ENCODE results near the gene LAMC3. TPM values are rescaled to one million over a fixed set of nuclear protein-coding genes. Genes with fewer than 3 reads are reported as not detected.

LAMC3 gene
- polyA plus RNA-seq (2013) = 0.11 TPM

DNA sequence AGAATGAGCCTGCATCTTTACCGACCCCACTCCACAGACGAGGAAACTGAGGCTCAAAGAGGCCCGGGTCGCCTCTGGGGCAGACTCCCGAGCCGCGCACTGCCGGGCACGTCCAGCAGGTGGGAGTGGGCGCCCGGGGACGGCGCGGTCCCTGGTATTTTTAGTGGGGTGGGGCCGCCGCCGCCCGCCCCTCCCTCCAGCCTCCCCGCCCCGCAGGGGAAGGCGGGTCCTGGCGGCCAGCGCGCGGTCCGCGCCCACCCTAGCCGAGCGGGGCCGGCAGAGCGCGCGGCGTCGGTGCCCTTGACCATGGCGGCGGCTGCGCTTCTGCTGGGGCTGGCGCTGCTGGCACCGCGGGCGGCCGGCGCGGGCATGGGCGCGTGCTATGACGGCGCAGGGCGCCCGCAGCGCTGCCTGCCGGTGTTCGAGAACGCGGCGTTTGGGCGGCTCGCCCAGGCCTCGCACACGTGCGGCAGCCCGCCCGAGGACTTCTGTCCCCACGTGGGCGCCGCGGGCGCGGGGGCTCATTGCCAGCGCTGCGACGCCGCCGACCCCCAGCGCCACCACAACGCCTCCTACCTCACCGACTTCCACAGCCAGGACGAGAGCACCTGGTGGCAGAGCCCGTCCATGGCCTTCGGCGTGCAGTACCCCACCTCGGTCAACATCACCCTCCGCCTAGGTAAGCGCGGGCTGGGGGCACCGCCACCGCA is at the start of gene LAMC3:
Gene LAMC3 (plus strand): TSS at position 266 of the 710 bp plus-strand sequence. CDS start 41 bp downstream, at position 307.
- Histone ChIP-seq H3K4me1 (ENCODE audit: control extremely low read depth in 1 of 4, control insufficient read depth in 4 of 4, insufficient read depth in 4 of 4, low read length in 3 of 4) (peaks cover 0 to 5% (median 3%) of the 10 kb centered on the region in 4 experiments), H3K9me3 (ENCODE audit: control extremely low read depth in 1 of 5, control insufficient read depth in 4 of 5, insufficient read depth in 2 of 5, low read depth in 1 of 5, low read length in 4 of 5) (peaks cover 0 to 6% (median 0%) of the 10 kb centered on the region in 5 experiments), H3K4me3 (ENCODE audit: control insufficient read depth in 1 of 7, extremely low read depth in 1 of 7, insufficient read depth in 4 of 7, low read depth in 2 of 7, low read length in 6 of 7) (peak within 1 kb of the TSS in 5 of 7 experiments; percentile 5 to 59 (median 26)), H3K36me3 (ENCODE audit: control insufficient read depth in 4 of 4, insufficient read depth in 4 of 4, low read length in 3 of 4) (no peaks in the 10 kb centered on the region), H3K27me3 (replicated peaks in 2 of 5; ENCODE audit: control insufficient read depth in 4 of 5, insufficient read depth in 5 of 5, low read length in 4 of 5) (peaks cover 0 to 47% (median 11%) of the 10 kb centered on the region in 5 experiments), H3K27ac (ENCODE audit: insufficient read depth in 1 of 2, low read depth in 1 of 2, low read length in 2 of 2, poor library complexity in 1 of 2, severe bottlenecking in 2 of 2) (no peak within 1 kb of the TSS)
- POLR2A ChIA-PET = no interaction called here
- 9% methylated on average over 81 of the region's 88 CpGs for WGBS (ENCODE audit: insufficient coverage)
- CTCF ChIA-PET = interaction anchor here (0.7 to 5.3 kb wide), 3 partner anchors 10 to 38 kb away, joined by 3 to 19 read pairs (median 4); no protein-coding TSS in a partner anchor
- peak; percentile 52 to 72 (median 60) for DNase-seq

DNA sequence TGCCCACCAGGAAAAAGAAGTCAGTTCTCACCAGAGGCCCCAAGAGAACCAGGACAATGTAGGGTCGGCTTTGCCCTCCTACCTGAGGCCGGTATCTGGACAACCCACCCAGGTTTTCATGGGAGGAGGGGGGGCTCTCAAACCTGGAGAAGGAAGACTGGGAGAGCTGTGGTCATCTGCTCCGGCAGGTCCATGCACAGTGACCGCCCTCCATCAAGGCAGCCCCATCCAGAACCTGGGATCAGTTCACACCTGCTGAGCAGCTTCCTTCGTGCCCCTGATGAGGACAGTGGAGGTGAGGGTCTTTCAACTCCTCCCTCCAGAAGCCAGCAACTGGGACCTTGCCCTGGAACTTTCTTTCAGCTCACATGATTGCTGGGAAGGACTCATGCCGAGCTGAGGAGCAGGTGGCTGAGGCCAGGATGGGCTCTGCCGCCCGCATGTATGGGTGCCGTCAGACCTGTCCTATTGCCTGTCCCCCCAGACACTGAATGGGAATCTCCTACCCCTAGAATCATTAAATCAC is 49.1 kb upstream of the LAMC3 start:
- WGBS (ENCODE audit: insufficient coverage) = 90% methylated on average over 9 of the region's 9 CpGs
- CTCF ChIA-PET = no interaction called here

DNA sequence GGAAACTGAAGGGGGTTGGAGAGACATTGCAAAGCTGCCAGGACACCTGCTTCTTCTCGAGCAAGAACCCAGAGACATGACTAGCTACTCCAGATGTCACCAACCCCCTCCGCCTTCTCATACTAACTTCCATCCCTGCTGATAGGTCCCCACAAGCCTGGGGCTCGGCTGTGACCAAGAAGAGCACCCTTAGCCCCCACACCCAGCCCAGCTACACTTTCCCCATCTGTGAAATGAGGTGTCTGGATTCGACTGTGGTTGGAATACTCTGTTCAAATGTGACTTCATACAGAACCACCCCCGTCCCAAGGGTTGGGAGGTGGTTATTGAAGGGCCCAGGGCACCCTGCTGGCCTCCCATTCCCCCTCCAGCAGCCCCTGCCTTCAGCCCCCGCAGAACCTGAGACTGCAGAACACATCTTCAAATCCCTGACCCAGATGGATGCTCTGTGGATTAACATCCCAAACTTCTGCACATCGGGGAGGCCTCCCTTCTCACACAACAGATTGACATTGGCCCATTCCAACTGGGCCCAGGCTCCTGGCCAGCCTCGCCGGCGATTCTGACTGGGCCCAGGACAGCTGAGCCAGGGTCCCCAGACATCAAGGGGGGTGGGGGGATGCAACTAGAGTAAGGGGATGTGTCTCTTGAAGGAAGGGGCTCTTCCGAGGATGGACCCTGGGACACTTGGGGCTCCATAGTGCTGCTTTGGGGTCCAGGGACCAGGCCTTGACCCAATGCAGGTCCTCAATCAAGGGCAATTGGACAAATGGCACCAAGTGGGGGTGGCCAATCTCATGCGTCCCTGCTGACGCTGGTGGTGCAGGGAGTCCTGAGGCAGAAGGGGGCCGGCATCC is 48.2 kb upstream of the LAMC3 start:
- peaks cover 0 to 4% (median 0%) of the 10 kb centered on the region in 5 experiments for H3K27me3 ChIP-seq (replicated peaks in 2 of 5; ENCODE audit: control insufficient read depth in 4 of 5, insufficient read depth in 5 of 5, low read length in 4 of 5)
- H3K4me1 ChIP-seq (ENCODE audit: control extremely low read depth in 1 of 4, control insufficient read depth in 4 of 4, insufficient read depth in 4 of 4, low read length in 3 of 4) = no peaks in the 10 kb centered on the region
- H3K36me3 ChIP-seq (ENCODE audit: control insufficient read depth in 4 of 4, insufficient read depth in 4 of 4, low read length in 3 of 4) = no peaks in the 10 kb centered on the region
- no peak overlapping the region for H3K27ac ChIP-seq (ENCODE audit: insufficient read depth in 1 of 2, low read depth in 1 of 2, low read length in 2 of 2, poor library complexity in 1 of 2, severe bottlenecking in 2 of 2)
- WGBS (ENCODE audit: insufficient coverage) = 94% methylated on average over 8 of the region's 14 CpGs
- ChIA-PET POLR2A (no interaction called here), CTCF (interaction anchor here (1.6 kb wide), 1 partner anchor 18 kb away, joined by 4 read pairs; no protein-coding TSS in a partner anchor)
- H3K9me3 ChIP-seq (ENCODE audit: control extremely low read depth in 1 of 5, control insufficient read depth in 4 of 5, insufficient read depth in 2 of 5, low read depth in 1 of 5, low read length in 4 of 5) = peaks cover 0 to 4% (median 2%) of the 10 kb centered on the region in 5 experiments
- H3K4me3 ChIP-seq (ENCODE audit: control insufficient read depth in 1 of 7, extremely low read depth in 1 of 7, insufficient read depth in 4 of 7, low read depth in 2 of 7, low read length in 6 of 7) = no peak overlapping the region
- no peak for DNase-seq

More for the DNA sequence above, 49.1 kb upstream of the LAMC3 start:
- Histone ChIP-seq H3K27ac (ENCODE audit: insufficient read depth in 1 of 2, low read depth in 1 of 2, low read length in 2 of 2, poor library complexity in 1 of 2, severe bottlenecking in 2 of 2) (no peak overlapping the region), H3K9me3 (ENCODE audit: control extremely low read depth in 1 of 5, control insufficient read depth in 4 of 5, insufficient read depth in 2 of 5, low read depth in 1 of 5, low read length in 4 of 5) (peaks cover 0 to 4% (median 4%) of the 10 kb centered on the region in 5 experiments), H3K27me3 (replicated peaks in 2 of 5; ENCODE audit: control insufficient read depth in 4 of 5, insufficient read depth in 5 of 5, low read length in 4 of 5) (peaks cover 0 to 4% (median 0%) of the 10 kb centered on the region in 5 experiments), H3K4me1 (ENCODE audit: control extremely low read depth in 1 of 4, control insufficient read depth in 4 of 4, insufficient read depth in 4 of 4, low read length in 3 of 4) (no peaks in the 10 kb centered on the region), H3K36me3 (ENCODE audit: control insufficient read depth in 4 of 4, insufficient read depth in 4 of 4, low read length in 3 of 4) (no peaks in the 10 kb centered on the region), H3K4me3 (ENCODE audit: control insufficient read depth in 1 of 7, extremely low read depth in 1 of 7, insufficient read depth in 4 of 7, low read depth in 2 of 7, low read length in 6 of 7) (no peak overlapping the region)
- POLR2A ChIA-PET = no interaction called here
- DNase-seq = no peak

DNA sequence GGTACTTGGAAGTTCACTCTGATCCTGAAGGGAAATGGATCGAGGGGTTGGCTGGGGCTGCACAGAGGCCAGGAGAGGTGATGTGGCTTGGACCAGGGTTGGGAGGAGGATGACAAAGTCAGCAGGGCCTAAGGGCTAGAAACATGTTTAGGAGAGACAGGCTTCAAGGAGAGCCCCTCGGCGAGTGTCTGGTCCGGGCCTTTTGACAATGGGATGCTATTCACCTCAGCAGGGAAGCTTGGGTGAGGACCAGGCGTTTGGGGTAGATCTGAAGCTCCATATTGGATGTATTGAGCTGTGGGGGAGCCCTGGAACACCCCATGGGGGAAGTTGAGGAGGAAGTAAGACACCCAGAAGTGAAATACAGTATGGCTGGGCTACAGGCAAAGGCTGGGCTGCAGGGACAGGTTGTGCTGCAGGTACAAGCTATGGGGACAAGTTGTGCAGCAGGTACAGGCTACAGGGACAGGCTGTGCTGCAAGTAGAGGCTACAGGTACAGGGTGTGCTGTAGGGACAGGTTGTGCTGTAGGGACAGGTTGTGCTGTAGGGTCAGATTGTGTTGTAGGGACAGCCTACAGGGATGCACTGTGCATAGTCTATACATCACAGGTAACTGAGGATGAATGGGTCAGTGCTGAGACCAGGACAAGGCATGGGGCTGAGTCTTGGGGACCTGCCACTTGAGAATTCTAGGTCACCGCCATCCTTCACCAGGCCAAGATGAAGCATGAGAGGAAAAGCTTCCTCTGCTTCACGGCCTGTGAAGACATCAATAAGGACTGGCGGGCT is 47.3 kb upstream of the LAMC3 start:
- no peaks in the 10 kb centered on the region for H3K36me3 ChIP-seq (ENCODE audit: control insufficient read depth in 4 of 4, insufficient read depth in 4 of 4, low read length in 3 of 4)
- DNase-seq = no peak
- H3K9me3 ChIP-seq (ENCODE audit: control extremely low read depth in 1 of 5, control insufficient read depth in 4 of 5, insufficient read depth in 2 of 5, low read depth in 1 of 5, low read length in 4 of 5) = peaks cover 0 to 4% (median 2%) of the 10 kb centered on the region in 5 experiments
- H3K27ac ChIP-seq (ENCODE audit: insufficient read depth in 1 of 2, low read depth in 1 of 2, low read length in 2 of 2, poor library complexity in 1 of 2, severe bottlenecking in 2 of 2) = no peak overlapping the region
- ChIA-PET CTCF (interaction anchor here (1.6 to 2.3 kb wide), 2 partner anchors 13 to 19 kb away, joined by 4 to 6 read pairs; no protein-coding TSS in a partner anchor), POLR2A (no interaction called here)
- peaks cover 0 to 4% (median 0%) of the 10 kb centered on the region in 5 experiments for H3K27me3 ChIP-seq (replicated peaks in 2 of 5; ENCODE audit: control insufficient read depth in 4 of 5, insufficient read depth in 5 of 5, low read length in 4 of 5)
- no peak overlapping the region for H3K4me3 ChIP-seq (ENCODE audit: control insufficient read depth in 1 of 7, extremely low read depth in 1 of 7, insufficient read depth in 4 of 7, low read depth in 2 of 7, low read length in 6 of 7)
- WGBS (ENCODE audit: insufficient coverage) = over 99% methylated on average over 8 of the region's 8 CpGs
- no peaks in the 10 kb centered on the region for H3K4me1 ChIP-seq (ENCODE audit: control extremely low read depth in 1 of 4, control insufficient read depth in 4 of 4, insufficient read depth in 4 of 4, low read length in 3 of 4)

DNA sequence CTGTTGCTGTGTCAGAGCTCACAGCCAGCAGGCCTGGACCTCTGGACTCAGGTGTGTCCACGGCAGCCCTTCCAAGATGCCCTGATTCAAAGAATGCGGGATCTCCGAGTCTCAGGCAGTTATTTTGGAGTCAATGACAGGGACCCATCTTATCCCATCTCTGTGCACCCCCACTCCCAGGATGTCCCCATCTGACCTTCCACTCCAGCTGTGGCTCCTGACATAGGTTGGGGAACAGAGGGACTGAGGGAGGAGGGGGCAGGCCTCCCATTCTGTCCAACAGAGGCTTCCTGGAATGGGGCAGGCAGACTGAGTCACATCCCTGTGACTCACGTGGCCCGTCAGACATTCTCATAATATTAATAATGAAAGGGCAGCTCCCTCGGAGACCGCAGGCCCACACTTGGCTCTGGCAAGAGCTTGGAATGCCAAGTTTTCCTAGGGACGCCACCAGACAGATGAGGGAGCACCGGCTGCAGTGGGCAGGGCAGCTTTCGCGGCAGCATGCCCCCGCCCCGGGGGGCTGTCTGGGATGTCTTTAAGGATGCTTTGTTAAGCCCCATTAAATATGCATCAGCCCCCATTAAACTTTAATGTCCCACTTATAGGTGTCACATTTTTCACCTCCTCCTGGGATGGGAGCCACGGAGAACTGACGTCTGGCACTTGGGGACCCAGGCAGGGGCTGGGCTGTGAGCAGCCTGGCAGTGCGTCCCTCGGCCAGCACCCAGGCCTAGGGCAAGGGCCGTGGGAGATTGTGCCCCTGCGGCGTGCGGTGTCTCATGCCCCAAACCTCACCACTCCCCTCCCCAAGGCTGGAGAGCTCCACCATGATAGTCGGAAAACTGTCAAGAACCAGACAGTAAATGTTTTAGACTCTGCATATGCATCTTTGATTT is 46.3 kb upstream of the LAMC3 start:
- no peaks in the 10 kb centered on the region for H3K4me1 ChIP-seq (ENCODE audit: control extremely low read depth in 1 of 4, control insufficient read depth in 4 of 4, insufficient read depth in 4 of 4, low read length in 3 of 4)
- no peak for DNase-seq
- no peak overlapping the region for H3K27ac ChIP-seq (ENCODE audit: insufficient read depth in 1 of 2, low read depth in 1 of 2, low read length in 2 of 2, poor library complexity in 1 of 2, severe bottlenecking in 2 of 2)
- ChIA-PET POLR2A (no interaction called here), CTCF (interaction anchor here (0.5 to 2.3 kb wide), 3 partner anchors 12 to 231 kb away, joined by 3 to 6 read pairs (median 4); no protein-coding TSS in a partner anchor)
- peaks cover 0 to 4% (median 2%) of the 10 kb centered on the region in 5 experiments for H3K9me3 ChIP-seq (ENCODE audit: control extremely low read depth in 1 of 5, control insufficient read depth in 4 of 5, insufficient read depth in 2 of 5, low read depth in 1 of 5, low read length in 4 of 5)
- H3K27me3 ChIP-seq (replicated peaks in 2 of 5; ENCODE audit: control insufficient read depth in 4 of 5, insufficient read depth in 5 of 5, low read length in 4 of 5) = peaks cover 0 to 1% (median 0%) of the 10 kb centered on the region in 5 experiments
- 75% methylated on average over 19 of the region's 22 CpGs for WGBS (ENCODE audit: insufficient coverage)
- no peak overlapping the region for H3K4me3 ChIP-seq (ENCODE audit: control insufficient read depth in 1 of 7, extremely low read depth in 1 of 7, insufficient read depth in 4 of 7, low read depth in 2 of 7, low read length in 6 of 7)
- no peaks in the 10 kb centered on the region for H3K36me3 ChIP-seq (ENCODE audit: control insufficient read depth in 4 of 4, insufficient read depth in 4 of 4, low read length in 3 of 4)

All from common myeloid progenitor, CD34-positive (primary cell).